GM10248 (cell line): Measurements from ENCODE around the gene RNF149.
A peak's percentile ranks its signal among the peaks of the same experiment; 100 is the strongest.
"Not testable (repeated sequence)": the region's sequence is repeated elsewhere in the genome, so short reads cannot be mapped to it uniquely, and the experiment has no call there.

Experiments
- CTCF ChIA-PET: fragments of 300-600 bp; sonication (Branson Sonifier 250); formaldehyde crosslinking; extraction: SDS; loops from one replicate; lab custom pipeline; 2021; ENCODE audit warnings: antibody characterized with exemption; lab: Yijun Ruan, JAX
- POLR2A ChIA-PET: fragments of 350-650 bp; sonication (Branson Sonifier 250); formaldehyde crosslinking; extraction: SDS; loops from one replicate; lab custom pipeline; 2020; ENCODE audit warnings: antibody characterized with exemption; lab: Yijun Ruan, JAX
- DNase-seq: peaks from one replicate; pipeline ENCODE4 v3.0.0; 2012; ENCODE audit errors: extremely low spot score
- TF ChIP-seq, protein P1 (sequence below): IDR thresholded peaks from 2 replicates; pipeline ENCODE4 v1.5.1; 2012; ENCODE audit warnings: mild to moderate bottlenecking, low read depth; ENCODE audit errors: extremely low read depth, missing control alignments, control extremely low read depth

RNF149 gene

GRCh38 chr2:101249826-101250225 is 58.7 kb downstream of the RNF149 start:
- POLR2A ChIA-PET = no interaction called here

DNA sequence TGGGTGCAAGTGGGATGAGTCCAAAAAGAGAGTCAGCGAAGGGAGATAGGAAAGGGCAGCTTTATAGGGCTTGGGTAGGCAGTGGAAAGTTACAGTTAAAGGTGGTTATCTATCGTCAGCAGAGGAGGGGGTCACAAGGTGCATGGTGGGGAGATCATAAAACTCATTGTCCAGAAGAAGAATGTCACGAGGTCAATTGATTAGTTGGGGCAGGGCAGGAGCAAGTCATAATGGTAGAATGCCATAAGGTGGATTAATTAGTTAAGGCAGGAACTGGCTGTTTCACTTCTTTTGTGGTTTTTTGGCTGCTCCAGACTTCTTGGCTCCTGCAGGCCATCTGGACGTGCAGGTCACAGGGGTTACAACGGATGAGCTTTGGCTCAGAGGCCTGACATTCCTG is 59.7 kb downstream of the RNF149 start:
- POLR2A ChIA-PET, DNase-seq: not testable (repeated sequence)
- CTCF ChIA-PET = interaction anchor here (1.4 kb wide), 1 partner anchor 8 kb away, joined by 6 read pairs; no protein-coding TSS in a partner anchor

More at GRCh38 chr2:101249826-101250225, 58.7 kb downstream of the RNF149 start:
- no peak for DNase-seq
- CTCF ChIA-PET = interaction anchor here (1.4 kb wide), 1 partner anchor 9 kb away, joined by 6 read pairs; no protein-coding TSS in a partner anchor
- TF ChIP-seq, protein P1, sequence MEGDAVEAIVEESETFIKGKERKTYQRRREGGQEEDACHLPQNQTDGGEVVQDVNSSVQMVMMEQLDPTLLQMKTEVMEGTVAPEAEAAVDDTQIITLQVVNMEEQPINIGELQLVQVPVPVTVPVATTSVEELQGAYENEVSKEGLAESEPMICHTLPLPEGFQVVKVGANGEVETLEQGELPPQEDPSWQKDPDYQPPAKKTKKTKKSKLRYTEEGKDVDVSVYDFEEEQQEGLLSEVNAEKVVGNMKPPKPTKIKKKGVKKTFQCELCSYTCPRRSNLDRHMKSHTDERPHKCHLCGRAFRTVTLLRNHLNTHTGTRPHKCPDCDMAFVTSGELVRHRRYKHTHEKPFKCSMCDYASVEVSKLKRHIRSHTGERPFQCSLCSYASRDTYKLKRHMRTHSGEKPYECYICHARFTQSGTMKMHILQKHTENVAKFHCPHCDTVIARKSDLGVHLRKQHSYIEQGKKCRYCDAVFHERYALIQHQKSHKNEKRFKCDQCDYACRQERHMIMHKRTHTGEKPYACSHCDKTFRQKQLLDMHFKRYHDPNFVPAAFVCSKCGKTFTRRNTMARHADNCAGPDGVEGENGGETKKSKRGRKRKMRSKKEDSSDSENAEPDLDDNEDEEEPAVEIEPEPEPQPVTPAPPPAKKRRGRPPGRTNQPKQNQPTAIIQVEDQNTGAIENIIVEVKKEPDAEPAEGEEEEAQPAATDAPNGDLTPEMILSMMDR = no peak

DNA sequence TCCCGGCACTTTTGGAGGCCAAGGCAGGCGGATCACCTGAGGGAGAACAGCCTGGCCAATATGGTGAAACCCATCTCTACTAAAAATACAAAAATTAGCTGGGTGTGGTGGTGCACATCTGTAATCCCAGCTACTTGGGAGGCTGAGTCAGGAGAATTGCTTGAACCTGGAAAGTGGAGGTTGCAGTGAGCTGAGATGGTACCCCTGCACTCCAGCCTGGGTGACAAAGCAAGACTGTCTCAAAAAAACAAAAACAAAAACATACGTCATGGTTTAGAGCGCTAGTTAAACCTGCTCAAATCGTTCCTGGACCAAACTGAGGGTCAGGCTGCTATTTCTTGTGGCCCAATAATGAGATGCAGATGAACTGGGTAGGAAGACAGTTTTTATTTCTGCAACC is 63.0 kb downstream of the RNF149 start:
- POLR2A ChIA-PET = not testable (repeated sequence)
- CTCF ChIA-PET = interaction anchor here (0.8 kb wide), 1 partner anchor 38 kb away, joined by 3 read pairs; no protein-coding TSS in a partner anchor

DNA sequence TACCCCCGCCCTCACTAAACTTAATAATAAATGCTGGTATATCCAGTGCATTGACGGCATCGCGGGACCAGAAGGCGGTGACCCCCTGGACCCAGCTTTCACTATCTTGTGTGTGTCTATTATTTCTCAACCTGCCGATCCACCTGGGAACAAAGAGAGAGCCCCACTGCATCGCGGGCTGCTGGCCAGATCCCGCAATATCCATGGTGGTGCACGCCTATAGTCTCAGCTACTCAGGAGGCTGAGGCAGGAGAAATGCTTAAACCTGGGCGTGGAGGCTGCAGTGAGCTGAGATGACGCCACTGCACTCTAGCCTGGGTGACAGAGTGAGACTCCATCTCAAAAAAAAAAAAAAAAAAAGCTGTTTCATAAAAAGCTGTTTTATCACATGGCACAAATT is 63.6 kb downstream of the RNF149 start:
- CTCF ChIA-PET = interaction anchor here (0.8 kb wide), 1 partner anchor 39 kb away, joined by 3 read pairs; no protein-coding TSS in a partner anchor
- DNase-seq, POLR2A ChIA-PET: not testable (repeated sequence)

More for the DNA sequence above, 63.0 kb downstream of the RNF149 start:
- DNase-seq = not testable (repeated sequence)

DNA sequence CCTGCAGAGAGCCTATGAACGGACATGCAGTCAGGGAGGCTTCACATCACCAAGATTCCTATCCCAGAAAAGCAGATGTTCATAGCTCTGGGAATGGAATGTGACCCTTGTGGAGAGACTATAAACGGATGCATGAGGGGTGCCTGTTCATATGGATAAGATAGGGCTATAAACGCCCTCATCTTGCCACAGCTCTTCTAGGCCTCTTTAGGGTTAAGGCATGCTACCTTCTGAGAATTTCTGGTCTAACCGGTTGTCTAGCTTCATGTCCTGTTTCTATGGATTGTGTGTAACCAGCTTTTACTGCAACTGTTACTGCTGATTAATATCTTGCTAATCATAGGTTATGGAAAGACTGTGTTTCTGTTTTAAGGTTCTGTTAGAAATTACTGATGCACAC is 64.1 kb downstream of the RNF149 start:
- DNase-seq, POLR2A ChIA-PET: not testable (repeated sequence)
- CTCF ChIA-PET = interaction anchor here (1.6 kb wide), 1 partner anchor 10 kb away, joined by 3 read pairs; no protein-coding TSS in a partner anchor

DNA sequence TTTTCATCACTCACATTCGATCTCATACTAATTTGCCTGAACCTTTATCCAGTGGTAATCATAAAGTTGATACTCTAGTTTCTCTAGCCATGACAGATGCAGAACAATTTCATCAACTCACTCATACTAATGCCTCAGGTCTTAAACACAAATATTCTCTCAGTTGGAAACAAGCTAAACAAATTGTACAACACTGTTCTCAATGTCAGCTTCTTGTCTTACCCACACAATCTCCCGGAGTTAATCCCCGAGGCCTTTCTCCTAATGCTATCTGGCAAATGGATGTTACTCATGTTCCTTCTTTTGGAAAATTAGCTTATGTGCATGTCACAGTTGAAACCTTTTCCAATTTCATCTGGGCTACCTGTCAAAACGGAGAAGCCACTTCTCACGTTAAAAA is 67.3 kb downstream of the RNF149 start:
- ChIA-PET POLR2A (no interaction called here), CTCF (interaction anchor here (0.9 to 2.9 kb wide), 9 partner anchors 8 to 204 kb away, joined by 3 to 12 read pairs (median 3); no protein-coding TSS in a partner anchor)
- DNase-seq = no peak
- TF ChIP-seq, protein P1 = no peak

DNA sequence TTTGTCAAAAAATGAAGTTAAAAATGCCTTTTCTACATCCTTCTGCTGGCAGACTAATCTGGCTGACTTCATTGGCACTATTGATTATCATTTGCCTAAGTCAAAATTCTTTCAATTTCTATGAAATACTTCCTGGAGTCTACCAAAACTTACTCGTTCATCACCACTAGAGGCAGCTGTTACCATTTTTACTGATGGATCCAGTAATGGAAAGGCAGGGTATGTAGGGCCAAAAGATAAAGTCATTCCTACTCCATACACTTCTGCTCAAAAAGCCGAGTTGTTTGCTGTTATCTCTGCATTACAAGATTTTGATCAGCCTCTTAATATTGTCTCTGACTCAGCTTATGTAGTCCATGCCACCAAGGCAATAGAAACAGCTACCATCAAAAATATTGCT is 67.8 kb downstream of the RNF149 start:
- DNase-seq, POLR2A ChIA-PET: not testable (repeated sequence)
- CTCF ChIA-PET = interaction anchor here (0.9 to 2.9 kb wide), 9 partner anchors 9 to 203 kb away, joined by 3 to 12 read pairs (median 3); no protein-coding TSS in a partner anchor
- TF ChIP-seq, protein P1 = peak; percentile 45

GRCh38 chr2:101239760-101240118 is 68.8 kb downstream of the RNF149 start:
- POLR2A ChIA-PET, DNase-seq: not testable (repeated sequence)
- CTCF ChIA-PET = interaction anchor here (1.5 to 2.9 kb wide), 5 partner anchors 8 to 39 kb away, joined by 3 to 12 read pairs (median 6); no protein-coding TSS in a partner anchor

DNA sequence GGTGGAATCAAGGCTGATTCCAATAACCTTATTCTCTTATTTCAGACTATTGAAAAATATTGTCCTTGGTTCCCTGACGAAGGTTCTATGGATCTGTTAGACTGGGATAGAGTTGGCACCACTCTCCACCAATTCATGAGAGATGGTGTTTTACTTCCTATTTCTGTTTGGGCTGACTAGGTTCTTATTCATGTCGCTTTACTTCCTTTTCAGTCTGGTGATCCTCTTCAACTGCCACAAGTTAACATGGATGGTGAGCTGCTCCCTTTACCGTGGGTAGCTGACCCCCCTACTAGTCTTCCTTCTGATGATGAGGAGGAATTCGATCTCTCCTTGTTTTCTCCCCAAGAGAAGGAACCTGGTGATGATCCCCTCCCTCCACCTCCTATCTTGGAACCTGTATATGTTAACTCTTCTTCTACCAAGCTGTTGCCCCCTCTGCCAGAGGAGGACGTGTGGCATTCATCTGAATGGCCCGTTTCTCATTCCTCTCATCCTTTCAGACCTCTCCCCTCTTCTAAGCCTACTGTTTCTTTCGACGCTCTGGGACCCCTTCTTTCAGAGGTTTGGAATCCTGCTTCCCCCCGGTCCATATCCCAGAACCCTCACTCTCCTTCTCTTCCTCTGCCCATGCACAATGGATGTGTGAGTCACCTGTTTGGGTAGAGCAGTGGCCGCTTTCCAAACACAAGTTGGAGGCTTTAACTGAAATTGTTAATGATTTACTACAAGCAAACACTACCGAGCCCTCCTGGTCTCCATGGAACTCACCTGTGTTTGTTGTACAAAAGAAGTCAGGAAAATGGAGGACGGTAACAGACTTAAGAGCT is 69.4 kb downstream of the RNF149 start:
- CTCF ChIA-PET = interaction anchor here (2.9 kb wide), 1 partner anchor 8 kb away, joined by 12 read pairs; no protein-coding TSS in a partner anchor
- DNase-seq = no peak
- TF ChIP-seq, protein P1 = no peak
- POLR2A ChIA-PET = no interaction called here

GRCh38 chr2:101237944-101238343 is 70.6 kb downstream of the RNF149 start:
- CTCF ChIA-PET, POLR2A ChIA-PET, DNase-seq: not testable (repeated sequence)

GRCh38 chr2:101235956-101236355 is 72.5 kb downstream of the RNF149 start:
- CTCF ChIA-PET = interaction anchor here (1.0 kb wide), 1 partner anchor 71 kb away, joined by 3 read pairs; no protein-coding TSS in a partner anchor
- POLR2A ChIA-PET, DNase-seq: not testable (repeated sequence)
